Measurements from ENCODE around the gene SHB. TPM values are rescaled to one million over a fixed set of nuclear protein-coding genes. Genes with fewer than 3 reads are reported as not detected.

Gene SHB
- total and polyA plus RNA-seq, 4 donors, result 6.2 to 16.1 (median 11.6) TPM

DNA sequence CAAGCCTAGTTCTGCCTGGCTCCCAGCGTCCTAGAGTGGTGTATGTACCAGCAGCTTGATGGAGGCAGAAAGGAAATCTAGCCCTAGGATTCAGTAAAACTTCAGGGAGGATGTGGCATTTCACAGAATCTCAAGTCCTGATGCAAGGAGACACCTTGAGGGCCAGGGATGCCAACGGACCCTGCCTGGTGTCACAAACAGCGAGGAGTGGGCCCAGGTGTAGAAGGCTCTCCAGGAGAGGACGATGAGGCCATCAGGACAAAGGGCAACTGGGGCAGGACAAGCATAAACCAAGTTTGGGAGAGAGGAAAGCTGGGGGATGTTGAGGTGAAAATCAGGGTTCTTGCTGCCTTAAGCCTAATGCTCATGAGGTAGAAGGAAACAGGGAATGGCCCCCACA is 83.0 kb downstream of the SHB start:
- WGBS (ENCODE audit: insufficient coverage), result 92% methylated on average over 4 of the region's 4 CpGs
- H3K9me3 ChIP-seq (ENCODE audit: control insufficient read depth, insufficient read depth, low read length), result no peaks in the 10 kb centered on the region
- DNase-seq (ENCODE audit: low read depth in 4 of 6, low spot score in 6 of 6), result no peak
- no peak overlapping the region for H3K4me3 ChIP-seq (ENCODE audit: low read depth, low read length)
- no peaks in the 10 kb centered on the region for H3K36me3 ChIP-seq (ENCODE audit: control insufficient read depth, insufficient read depth, low read length)
- H3K4me1 ChIP-seq (ENCODE audit: control insufficient read depth, insufficient read depth, low read length), result peaks cover 43% of the 10 kb centered on the region
- no peak overlapping the region for H3K27ac ChIP-seq (ENCODE audit: low read depth, low read length)
- no peaks in the 10 kb centered on the region for H3K27me3 ChIP-seq (ENCODE audit: control insufficient read depth, insufficient read depth, low read length)

DNA sequence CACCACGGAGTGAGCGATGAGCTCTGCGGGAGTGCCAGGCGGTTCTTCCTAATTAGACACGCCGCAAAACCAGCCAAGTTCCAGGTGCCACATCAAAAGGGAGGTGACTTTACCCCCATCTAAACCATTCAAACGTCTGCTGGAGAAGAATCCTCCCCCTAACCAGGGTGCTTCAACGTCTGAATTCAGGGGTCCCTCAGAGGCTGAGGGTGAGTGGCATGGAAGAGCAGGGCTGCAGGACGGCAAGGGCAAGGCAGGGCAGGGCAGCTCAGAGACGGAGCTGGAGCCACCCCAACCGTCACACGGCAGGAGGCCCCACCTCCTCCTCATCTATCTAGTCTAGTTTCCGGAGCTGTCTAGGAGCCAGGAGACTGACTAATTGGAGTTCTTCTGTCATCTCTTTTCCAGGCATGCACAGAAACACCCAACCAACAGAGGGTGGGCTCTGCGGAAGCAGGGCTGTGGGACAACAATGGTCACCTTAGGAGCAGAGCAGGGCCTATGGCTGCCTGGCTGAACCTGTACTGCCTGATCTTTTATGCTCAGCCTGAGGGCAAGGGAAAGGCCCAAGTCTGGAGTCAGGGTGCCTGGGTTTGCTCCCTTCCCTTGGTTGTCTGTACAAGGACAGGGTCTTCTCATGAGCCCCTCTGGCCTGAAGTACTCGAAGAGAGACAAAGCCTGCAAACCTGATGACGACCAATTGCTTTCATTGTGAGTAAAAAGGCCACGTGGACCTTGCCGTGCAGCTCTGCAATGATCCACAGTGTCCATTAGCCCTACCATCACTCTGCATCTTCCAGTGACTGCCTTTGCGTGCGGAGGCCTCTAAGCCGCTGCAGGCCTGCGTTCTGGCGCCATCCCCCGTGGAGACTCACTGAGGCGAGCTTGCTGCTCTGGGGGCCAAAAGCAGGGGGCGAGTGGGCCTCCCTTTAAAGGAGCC is 84.1 kb downstream of the SHB start:
- WGBS (ENCODE audit: insufficient coverage), result 40% methylated on average over 25 of the region's 26 CpGs
- H3K4me1 ChIP-seq (ENCODE audit: control insufficient read depth, insufficient read depth, low read length), result peaks cover 43% of the 10 kb centered on the region
- no peak overlapping the region for H3K4me3 ChIP-seq (ENCODE audit: low read depth, low read length)
- no peaks in the 10 kb centered on the region for H3K36me3 ChIP-seq (ENCODE audit: control insufficient read depth, insufficient read depth, low read length)
- peak in 2 of 6 donors; percentile 33 to 67 for DNase-seq (ENCODE audit: low read depth in 4 of 6, low spot score in 6 of 6)
- no peak overlapping the region for H3K27ac ChIP-seq (ENCODE audit: low read depth, low read length)
- no peaks in the 10 kb centered on the region for H3K9me3 ChIP-seq (ENCODE audit: control insufficient read depth, insufficient read depth, low read length)
- no peaks in the 10 kb centered on the region for H3K27me3 ChIP-seq (ENCODE audit: control insufficient read depth, insufficient read depth, low read length)

- DNase-seq (ENCODE audit: low read depth in 4 of 6, low spot score in 6 of 6), result no peak
- H3K4me1 ChIP-seq (ENCODE audit: control insufficient read depth, insufficient read depth, low read length), result peaks cover 42% of the 10 kb centered on the region
- no peak overlapping the region for H3K4me3 ChIP-seq (ENCODE audit: low read depth, low read length)
- no peaks in the 10 kb centered on the region for H3K9me3 ChIP-seq (ENCODE audit: control insufficient read depth, insufficient read depth, low read length)
- WGBS (ENCODE audit: insufficient coverage), result 87% methylated on average over 3 of the region's 5 CpGs
- no peaks in the 10 kb centered on the region for H3K27me3 ChIP-seq (ENCODE audit: control insufficient read depth, insufficient read depth, low read length)
- no peak overlapping the region for H3K27ac ChIP-seq (ENCODE audit: low read depth, low read length)
- no peaks in the 10 kb centered on the region for H3K36me3 ChIP-seq (ENCODE audit: control insufficient read depth, insufficient read depth, low read length)
Measured at GRCh38 chr9:37984278-37984671, 84.8 kb downstream of the SHB start.

DNA sequence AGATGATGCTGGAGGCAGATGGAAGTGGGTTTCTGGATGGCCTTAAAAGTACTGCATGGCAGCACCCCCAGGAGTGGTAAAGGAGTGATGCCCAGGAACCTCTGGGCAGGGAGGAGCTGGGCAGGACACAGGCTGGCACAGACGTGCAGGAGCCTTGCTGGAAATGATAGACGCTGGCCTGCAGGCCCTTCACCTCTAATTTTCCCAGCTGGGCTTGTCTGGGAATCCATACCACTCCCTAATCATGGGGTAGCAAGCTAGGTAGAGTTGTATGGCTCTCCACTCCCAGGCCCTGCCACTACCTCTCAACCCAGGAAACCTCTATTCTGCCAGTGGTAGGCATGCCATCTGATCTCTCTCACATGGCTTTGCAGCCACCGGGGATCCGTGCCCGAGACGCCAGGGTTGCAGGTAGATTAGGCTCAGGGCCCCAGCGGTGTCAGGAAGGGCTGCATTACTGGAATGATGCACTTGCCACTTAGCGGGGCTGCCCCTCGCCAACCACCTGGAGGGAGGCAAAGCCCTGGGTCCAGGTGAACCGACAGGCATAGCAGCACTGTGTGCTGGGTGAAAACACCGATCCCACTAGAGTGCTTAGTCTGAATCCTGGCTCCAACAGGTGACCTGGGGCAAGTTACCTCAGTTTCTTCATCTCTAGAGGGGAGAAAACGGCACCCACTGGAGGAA is 85.5 kb downstream of the SHB start:
- no peaks in the 10 kb centered on the region for H3K27me3 ChIP-seq (ENCODE audit: control insufficient read depth, insufficient read depth, low read length)
- no peaks in the 10 kb centered on the region for H3K36me3 ChIP-seq (ENCODE audit: control insufficient read depth, insufficient read depth, low read length)
- H3K4me1 ChIP-seq (ENCODE audit: control insufficient read depth, insufficient read depth, low read length), result peaks cover 43% of the 10 kb centered on the region
- H3K9me3 ChIP-seq (ENCODE audit: control insufficient read depth, insufficient read depth, low read length), result no peaks in the 10 kb centered on the region
- no peak overlapping the region for H3K27ac ChIP-seq (ENCODE audit: low read depth, low read length)
- WGBS (ENCODE audit: insufficient coverage), result 90% methylated on average over 11 of the region's 12 CpGs
- no peak for DNase-seq (ENCODE audit: low read depth in 4 of 6, low spot score in 6 of 6)
- H3K4me3 ChIP-seq (ENCODE audit: low read depth, low read length), result no peak overlapping the region

DNA sequence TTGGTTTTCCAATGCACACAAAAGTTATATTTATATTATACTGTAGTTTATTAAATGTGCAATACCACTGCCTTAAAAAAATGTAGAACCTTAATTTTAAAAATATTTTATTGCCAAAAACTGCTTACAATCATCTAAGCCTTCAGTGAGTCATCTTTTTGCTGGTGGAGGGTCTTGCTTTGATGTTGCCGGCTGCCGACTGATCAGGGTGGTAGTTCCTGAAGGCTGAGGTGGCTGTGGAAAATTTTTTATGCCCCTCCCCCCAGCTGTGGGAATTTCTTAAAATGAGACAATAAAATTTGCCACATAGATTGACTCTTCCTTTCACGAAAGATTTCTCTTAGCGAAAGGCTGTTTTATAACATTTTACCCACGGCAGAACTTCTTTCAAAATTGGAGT is 89.2 kb downstream of the SHB start:
- Histone ChIP-seq H3K9me3 (ENCODE audit: control insufficient read depth, insufficient read depth, low read length) (no peaks in the 10 kb centered on the region), H3K4me3 (ENCODE audit: low read depth, low read length) (no peak overlapping the region), H3K36me3 (ENCODE audit: control insufficient read depth, insufficient read depth, low read length) (no peaks in the 10 kb centered on the region), H3K27ac (ENCODE audit: low read depth, low read length) (no peak overlapping the region), H3K4me1 (ENCODE audit: control insufficient read depth, insufficient read depth, low read length) (peaks cover 11% of the 10 kb centered on the region), H3K27me3 (ENCODE audit: control insufficient read depth, insufficient read depth, low read length) (no peaks in the 10 kb centered on the region)
- 100% methylated on average over 2 of the region's 5 CpGs for WGBS (ENCODE audit: insufficient coverage)
- DNase-seq (ENCODE audit: low read depth in 4 of 6, low spot score in 6 of 6), result no peak

DNA sequence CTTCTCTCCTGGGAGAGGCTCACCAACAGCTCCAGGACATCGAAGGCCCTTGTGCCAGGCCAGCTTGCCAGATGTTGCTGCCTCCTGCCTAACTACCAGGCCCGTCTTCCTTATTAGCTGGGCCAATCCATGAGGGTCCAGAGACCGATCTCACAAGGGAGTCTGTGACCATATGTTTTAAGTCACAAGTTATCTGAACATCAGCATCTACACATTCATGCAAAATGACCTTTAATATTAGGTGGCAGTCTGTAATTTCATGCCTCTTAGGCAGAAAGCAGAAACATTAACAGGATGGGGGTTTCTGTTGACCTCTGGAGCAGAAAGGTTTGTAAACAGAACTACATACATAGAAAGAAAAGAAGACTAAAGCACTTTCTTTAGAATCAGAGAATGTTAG is 90.0 kb downstream of the SHB start:
- 59% methylated on average over 2 of the region's 3 CpGs for WGBS (ENCODE audit: insufficient coverage)
- H3K36me3 ChIP-seq (ENCODE audit: control insufficient read depth, insufficient read depth, low read length), result peaks cover 6% of the 10 kb centered on the region
- peaks cover 3% of the 10 kb centered on the region for H3K4me1 ChIP-seq (ENCODE audit: control insufficient read depth, insufficient read depth, low read length)
- no peak overlapping the region for H3K4me3 ChIP-seq (ENCODE audit: low read depth, low read length)
- H3K9me3 ChIP-seq (ENCODE audit: control insufficient read depth, insufficient read depth, low read length), result no peaks in the 10 kb centered on the region
- H3K27me3 ChIP-seq (ENCODE audit: control insufficient read depth, insufficient read depth, low read length), result no peaks in the 10 kb centered on the region
- no peak overlapping the region for H3K27ac ChIP-seq (ENCODE audit: low read depth, low read length)
- no peak for DNase-seq (ENCODE audit: low read depth in 4 of 6, low spot score in 6 of 6)

DNA sequence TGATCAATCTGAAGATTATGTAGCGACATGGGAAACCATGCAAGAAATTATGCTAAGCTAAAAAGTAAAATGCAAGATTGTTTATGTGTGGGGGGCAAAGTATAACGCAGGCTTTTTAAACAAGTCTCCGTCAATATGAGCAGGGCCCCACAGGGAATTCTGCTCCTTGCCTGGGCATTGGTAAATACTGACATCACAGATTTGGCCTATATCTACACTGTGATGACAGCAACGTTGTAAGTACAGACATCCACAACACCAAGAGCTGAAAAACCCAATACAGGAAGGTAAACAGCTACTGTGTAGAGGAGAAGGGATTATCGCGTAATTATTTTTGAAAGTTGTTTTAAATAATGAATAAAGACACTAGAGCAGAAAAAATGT is 90.6 kb downstream of the SHB start:
- Histone ChIP-seq H3K27me3 (ENCODE audit: control insufficient read depth, insufficient read depth, low read length) (no peaks in the 10 kb centered on the region), H3K27ac (ENCODE audit: low read depth, low read length) (no peak overlapping the region), H3K4me3 (ENCODE audit: low read depth, low read length) (no peak overlapping the region), H3K36me3 (ENCODE audit: control insufficient read depth, insufficient read depth, low read length) (peaks cover 10% of the 10 kb centered on the region), H3K4me1 (ENCODE audit: control insufficient read depth, insufficient read depth, low read length) (peaks cover 3% of the 10 kb centered on the region), H3K9me3 (ENCODE audit: control insufficient read depth, insufficient read depth, low read length) (no peaks in the 10 kb centered on the region)
- WGBS (ENCODE audit: insufficient coverage), result 100% methylated on average over 3 of the region's 6 CpGs
- DNase-seq (ENCODE audit: low read depth in 4 of 6, low spot score in 6 of 6), result no peak

DNA sequence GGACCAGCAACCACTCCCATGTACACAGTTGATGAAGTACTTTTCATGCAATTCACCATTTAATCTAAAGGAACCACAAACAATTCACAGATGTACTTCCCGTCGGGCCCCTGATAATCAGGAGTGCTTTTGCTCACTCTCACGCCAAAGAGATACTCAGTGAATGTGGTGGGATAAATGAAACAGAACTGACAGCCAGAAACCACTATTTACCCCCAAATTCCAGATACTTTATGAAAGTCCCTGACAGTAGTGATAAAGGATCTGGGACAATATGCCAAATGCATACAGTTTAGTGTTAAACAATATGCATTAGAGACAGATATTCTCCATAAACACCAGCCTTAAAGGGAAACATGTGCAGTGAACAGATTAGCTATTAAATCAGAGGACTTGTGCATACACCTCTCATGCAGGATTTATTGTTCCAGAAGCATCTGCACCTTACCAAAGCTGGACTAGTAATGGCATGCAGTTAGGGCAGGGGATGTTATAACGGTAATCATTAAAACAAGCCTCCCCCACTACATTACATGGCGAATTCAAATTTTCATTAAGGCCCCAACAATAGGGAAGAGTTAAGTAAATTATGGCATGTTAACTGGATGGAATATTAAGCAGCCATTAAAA is 91.1 kb downstream of the SHB start:
- peaks cover 3% of the 10 kb centered on the region for H3K4me1 ChIP-seq (ENCODE audit: control insufficient read depth, insufficient read depth, low read length)
- no CpG with 5 or more reads among the region's 5 CpGs for WGBS (ENCODE audit: insufficient coverage)

DNA sequence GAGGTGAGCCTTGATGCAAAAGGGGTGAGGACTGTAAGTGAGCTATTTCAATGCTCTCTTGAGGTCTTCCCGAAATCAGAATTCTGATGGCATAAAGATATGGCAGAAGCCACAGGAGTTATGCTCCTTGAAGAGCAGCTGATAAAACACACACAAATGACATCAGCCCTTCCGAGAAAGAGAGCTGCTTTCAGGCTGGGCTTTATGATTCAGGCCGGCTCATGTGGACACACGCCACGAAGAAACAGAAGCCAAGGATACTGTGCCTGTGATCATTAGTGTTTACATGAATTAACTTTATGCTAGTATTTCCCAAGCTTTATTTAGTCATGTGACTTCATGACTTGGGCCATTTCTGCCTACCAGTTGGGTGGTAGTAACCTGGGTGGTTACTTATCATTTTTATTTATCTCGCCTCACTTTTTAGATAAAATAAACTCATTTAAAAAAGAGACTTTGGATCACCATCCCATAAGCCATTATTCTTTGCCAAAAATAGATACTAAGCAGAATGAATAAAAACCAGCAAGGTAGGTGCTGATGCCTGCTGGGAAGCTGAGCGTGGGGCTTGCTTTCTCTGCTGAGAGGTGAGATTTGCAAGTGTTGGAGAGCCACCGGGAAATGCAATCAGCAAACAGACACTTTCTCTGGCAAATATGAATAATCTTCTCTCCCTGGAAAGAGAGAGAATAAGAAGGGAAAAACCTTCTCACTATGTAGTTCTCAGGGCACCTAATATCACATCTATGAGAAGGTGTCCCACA is 92.1 kb downstream of the SHB start:
- peaks cover 3% of the 10 kb centered on the region for H3K4me1 ChIP-seq (ENCODE audit: control insufficient read depth, insufficient read depth, low read length)
- peak overlapping the region; percentile 42 for H3K27ac ChIP-seq (ENCODE audit: low read depth, low read length)
- no peaks in the 10 kb centered on the region for H3K27me3 ChIP-seq (ENCODE audit: control insufficient read depth, insufficient read depth, low read length)
- peak in 1 of 6 donors; percentile 72 for DNase-seq (ENCODE audit: low read depth in 4 of 6, low spot score in 6 of 6)
- H3K4me3 ChIP-seq (ENCODE audit: low read depth, low read length), result no peak overlapping the region
- WGBS (ENCODE audit: insufficient coverage), result no CpG with 5 or more reads among the region's 8 CpGs
- H3K36me3 ChIP-seq (ENCODE audit: control insufficient read depth, insufficient read depth, low read length), result peaks cover 15% of the 10 kb centered on the region
- no peaks in the 10 kb centered on the region for H3K9me3 ChIP-seq (ENCODE audit: control insufficient read depth, insufficient read depth, low read length)

More for the DNA sequence above, 91.1 kb downstream of the SHB start:
- no peaks in the 10 kb centered on the region for H3K9me3 ChIP-seq (ENCODE audit: control insufficient read depth, insufficient read depth, low read length)
- H3K36me3 ChIP-seq (ENCODE audit: control insufficient read depth, insufficient read depth, low read length), result peaks cover 14% of the 10 kb centered on the region
- no peak overlapping the region for H3K4me3 ChIP-seq (ENCODE audit: low read depth, low read length)
- no peak overlapping the region for H3K27ac ChIP-seq (ENCODE audit: low read depth, low read length)
- no peaks in the 10 kb centered on the region for H3K27me3 ChIP-seq (ENCODE audit: control insufficient read depth, insufficient read depth, low read length)
- peak in 1 of 6 donors; percentile 47 for DNase-seq (ENCODE audit: low read depth in 4 of 6, low spot score in 6 of 6)

Data from spinal cord (tissue), 10 donors.